GM06990 (cell line): ENCODE results near the gene MYO1D.

Experiments used
- DNase-seq: peaks from one replicate; pipeline ENCODE4 v3.0.0-alpha.2; 2011; ENCODE audit not compliant: insufficient read length; ENCODE audit errors: extremely low read depth
- H3K27me3 ChIP-seq: replicated peaks from 2 replicates; pipeline ENCODE4 v1.6.0; 2011; ENCODE audit warnings: low read length; ENCODE audit not compliant: control insufficient read depth, insufficient read depth
- H3K36me3 ChIP-seq: 2 replicates; pipeline ENCODE4 v1.5.1; 2011; ENCODE audit warnings: low read length; ENCODE audit not compliant: control insufficient read depth, insufficient read depth
- H3K4me3 ChIP-seq: replicated peaks from 2 replicates; pipeline ENCODE4 v1.5.1; 2011; ENCODE audit warnings: low read depth, mild to moderate bottlenecking, control low read depth, low read length
- CTCF ChIP-seq: IDR thresholded peaks from 2 replicates; pipeline ENCODE4 v1.5.1; 2011; ENCODE audit warnings: low read length, control low read depth, mild to moderate bottlenecking, inconsistent platforms; ENCODE audit not compliant: insufficient read depth, poor library complexity, severe bottlenecking

MYO1D gene

GRCh38 chr17:32445971-32446370 is 431.0 kb downstream of the MYO1D start:
- no peaks in the 10 kb centered on the region for H3K27me3 ChIP-seq
- peaks cover 5% of the 10 kb centered on the region for H3K36me3 ChIP-seq
- no peak for TF ChIP-seq CTCF
- DNase-seq, result no peak
- peak overlapping the region; percentile 79 for H3K4me3 ChIP-seq

GRCh38 chr17:32445497-32445896 is 431.4 kb downstream of the MYO1D start:
- Histone ChIP-seq H3K36me3 (peaks cover 5% of the 10 kb centered on the region), H3K4me3 (peak overlapping the region; percentile 79), H3K27me3 (no peaks in the 10 kb centered on the region)
- TF ChIP-seq CTCF, result no peak
- DNase-seq, result no peak

GRCh38 chr17:32445074-32445415 is 431.9 kb downstream of the MYO1D start:
- DNase-seq, result no peak

GRCh38 chr17:32444301-32445073 is 432.4 kb downstream of the MYO1D start, which contains the start of gene PSMD11:
Gene PSMD11 (plus strand): TSS chr17:32444510. CDS start chr17:32444524, 14 bp downstream.
- peaks cover 5% of the 10 kb centered on the region for H3K36me3 ChIP-seq
- H3K4me3 ChIP-seq, result peak within 1 kb of the TSS; percentile 79
- DNase-seq, result peak; percentile 97
- H3K27me3 ChIP-seq, result no peaks in the 10 kb centered on the region
- peak; percentile 98 for TF ChIP-seq CTCF

More at GRCh38 chr17:32445074-32445415, 431.9 kb downstream of the MYO1D start:
- TF ChIP-seq CTCF, result no peak
- Histone ChIP-seq H3K36me3 (peaks cover 5% of the 10 kb centered on the region), H3K4me3 (peak overlapping the region; percentile 79), H3K27me3 (no peaks in the 10 kb centered on the region)

- Histone ChIP-seq H3K4me3 (peak overlapping the region; percentile 58), H3K27me3 (no peaks in the 10 kb centered on the region), H3K36me3 (peaks cover 3% of the 10 kb centered on the region)
- no peak for DNase-seq
- no peak for TF ChIP-seq CTCF
Measured at GRCh38 chr17:32443827-32444300, 433.1 kb downstream of the MYO1D start.
